ENCODE results near the gene CACNB4.
"Not testable (repeated sequence)": the region's sequence is repeated elsewhere in the genome, so short reads cannot be mapped to it uniquely, and the experiment has no call there.

The CACNB4 gene

DNA sequence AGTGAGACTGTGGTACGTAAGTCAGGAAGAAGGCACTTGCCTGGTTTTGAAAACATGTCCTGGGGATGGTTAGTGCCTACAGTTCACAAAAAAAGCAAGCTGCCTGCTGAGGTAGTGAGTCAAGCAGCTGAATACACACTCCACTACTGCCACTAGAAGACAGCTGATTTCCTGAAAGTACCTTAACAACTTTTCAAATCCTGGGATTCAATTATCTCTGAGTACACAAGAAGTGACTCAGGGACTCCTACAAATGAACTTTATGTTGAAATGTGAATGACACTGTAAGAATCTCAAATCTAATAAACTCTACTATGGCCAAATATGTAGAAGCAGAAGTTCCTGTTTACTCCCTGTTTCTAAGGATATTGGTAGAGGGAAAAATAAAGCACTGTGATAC is 212.6 kb downstream of the CACNB4 start:
- no peaks in the 10 kb centered on the region for H3K36me3 ChIP-seq (ENCODE audit: control insufficient read depth, insufficient read depth, low read length)
- no peaks in the 10 kb centered on the region for H3K27me3 ChIP-seq (ENCODE audit: control insufficient read depth, insufficient read depth, low read length)
- no peaks in the 10 kb centered on the region for H3K4me1 ChIP-seq (ENCODE audit: control insufficient read depth, insufficient read depth, low read length)
- no peak overlapping the region for H3K27ac ChIP-seq (ENCODE audit: low read length)
- no peak overlapping the region for H3K4me3 ChIP-seq (ENCODE audit: low read length)
- no peaks in the 10 kb centered on the region for H3K9me3 ChIP-seq (ENCODE audit: control insufficient read depth, insufficient read depth, low read length)
- no peak for DNase-seq (ENCODE audit: low read depth, low spot score)
- no CpG with 5 or more reads among the region's 1 CpG for WGBS (ENCODE audit: insufficient coverage, insufficient read length)

DNA sequence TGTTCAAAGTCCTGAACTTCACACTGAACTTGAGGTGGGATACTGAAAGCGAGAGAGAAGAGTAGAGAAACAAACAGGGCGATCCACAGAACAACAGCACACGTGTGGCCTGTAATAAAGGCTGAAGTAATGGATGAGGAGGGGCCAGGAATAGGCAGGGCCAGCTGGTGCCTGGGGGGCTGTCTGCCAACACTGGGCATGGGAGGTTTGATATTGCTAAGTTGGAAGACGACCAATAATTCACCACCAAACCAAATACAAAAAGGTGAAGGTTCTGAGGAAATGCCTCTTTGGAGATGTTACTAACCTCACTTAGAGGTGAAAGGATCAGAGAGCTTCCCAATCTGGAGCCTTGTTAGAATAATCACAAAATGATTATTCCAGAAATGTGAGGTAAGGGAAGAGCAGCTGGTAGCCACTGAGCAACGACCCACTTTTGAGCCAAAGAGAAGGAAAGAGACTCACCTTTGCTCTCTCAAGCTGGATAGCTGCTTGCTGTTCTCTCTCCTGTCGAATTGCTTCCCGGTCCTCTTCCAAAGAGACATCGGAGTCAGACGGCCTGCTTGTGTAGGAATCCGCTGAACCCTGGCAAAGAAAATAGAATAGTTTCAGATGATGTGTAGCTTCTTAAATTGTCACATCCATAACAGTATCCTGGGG is 215.9 kb downstream of the CACNB4 start:
- Histone ChIP-seq H3K36me3 (ENCODE audit: control insufficient read depth, insufficient read depth, low read length) (no peaks in the 10 kb centered on the region), H3K27me3 (ENCODE audit: control insufficient read depth, insufficient read depth, low read length) (no peaks in the 10 kb centered on the region), H3K27ac (ENCODE audit: low read length) (no peak overlapping the region), H3K4me1 (ENCODE audit: control insufficient read depth, insufficient read depth, low read length) (no peaks in the 10 kb centered on the region), H3K9me3 (ENCODE audit: control insufficient read depth, insufficient read depth, low read length) (no peaks in the 10 kb centered on the region), H3K4me3 (ENCODE audit: low read length) (no peak overlapping the region)
- no CpG with 5 or more reads among the region's 10 CpGs for WGBS (ENCODE audit: insufficient coverage, insufficient read length)
- no peak for DNase-seq (ENCODE audit: low read depth, low spot score)

DNA sequence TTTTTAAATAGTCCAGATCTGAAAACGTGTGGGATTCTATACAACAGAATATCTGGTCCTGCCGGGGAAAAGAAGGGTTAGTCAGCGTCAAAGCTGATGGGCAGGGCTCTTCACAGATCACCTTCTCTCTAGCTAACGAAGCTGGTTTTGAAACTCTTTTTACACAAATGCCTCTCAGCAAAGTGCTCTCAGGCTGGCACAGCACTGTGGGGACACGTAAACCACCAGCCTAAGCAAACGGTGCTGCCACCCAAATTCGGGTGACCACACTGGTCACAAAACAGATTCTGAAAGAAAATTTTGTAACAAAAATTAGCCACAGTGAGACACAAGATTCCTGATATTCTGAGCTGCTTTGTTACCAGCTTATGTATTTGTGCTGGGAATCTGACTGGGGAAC is 217.5 kb downstream of the CACNB4 start:
- WGBS (ENCODE audit: insufficient coverage, insufficient read length): no CpG with 5 or more reads among the region's 7 CpGs

DNA sequence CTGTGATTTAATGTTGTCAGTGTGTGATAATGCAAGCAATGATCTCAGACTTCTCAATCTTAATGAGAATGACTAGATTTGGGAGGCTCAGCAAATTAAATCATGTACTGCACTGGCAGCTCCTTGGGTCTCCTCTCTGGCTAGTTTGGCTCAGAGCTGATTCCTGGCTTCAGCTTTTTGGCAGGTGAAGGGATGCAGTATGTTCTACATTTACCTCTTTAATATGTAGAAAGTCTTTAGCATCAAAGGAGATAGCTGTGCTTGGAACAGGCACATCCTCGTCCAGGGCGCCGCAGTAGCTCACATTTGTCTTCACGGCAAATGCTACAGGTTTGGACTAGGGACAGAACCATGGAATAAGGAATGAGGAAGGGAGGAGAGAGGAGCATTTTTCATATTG is 218.3 kb downstream of the CACNB4 start:
- H3K27me3 ChIP-seq (ENCODE audit: control insufficient read depth, insufficient read depth, low read length): no peaks in the 10 kb centered on the region
- H3K9me3 ChIP-seq (ENCODE audit: control insufficient read depth, insufficient read depth, low read length): no peaks in the 10 kb centered on the region
- no peak overlapping the region for H3K4me3 ChIP-seq (ENCODE audit: low read length)
- H3K4me1 ChIP-seq (ENCODE audit: control insufficient read depth, insufficient read depth, low read length): no peaks in the 10 kb centered on the region
- no peaks in the 10 kb centered on the region for H3K36me3 ChIP-seq (ENCODE audit: control insufficient read depth, insufficient read depth, low read length)
- no peak overlapping the region for H3K27ac ChIP-seq (ENCODE audit: low read length)
- WGBS (ENCODE audit: insufficient coverage, insufficient read length): no CpG with 5 or more reads among the region's 4 CpGs
- DNase-seq (ENCODE audit: low read depth, low spot score): no peak

More for the DNA sequence above, 217.5 kb downstream of the CACNB4 start:
- DNase-seq (ENCODE audit: low read depth, low spot score): no peak
- Histone ChIP-seq H3K4me3 (ENCODE audit: low read length) (no peak overlapping the region), H3K36me3 (ENCODE audit: control insufficient read depth, insufficient read depth, low read length) (no peaks in the 10 kb centered on the region), H3K27ac (ENCODE audit: low read length) (no peak overlapping the region), H3K9me3 (ENCODE audit: control insufficient read depth, insufficient read depth, low read length) (no peaks in the 10 kb centered on the region), H3K4me1 (ENCODE audit: control insufficient read depth, insufficient read depth, low read length) (no peaks in the 10 kb centered on the region), H3K27me3 (ENCODE audit: control insufficient read depth, insufficient read depth, low read length) (no peaks in the 10 kb centered on the region)

DNA sequence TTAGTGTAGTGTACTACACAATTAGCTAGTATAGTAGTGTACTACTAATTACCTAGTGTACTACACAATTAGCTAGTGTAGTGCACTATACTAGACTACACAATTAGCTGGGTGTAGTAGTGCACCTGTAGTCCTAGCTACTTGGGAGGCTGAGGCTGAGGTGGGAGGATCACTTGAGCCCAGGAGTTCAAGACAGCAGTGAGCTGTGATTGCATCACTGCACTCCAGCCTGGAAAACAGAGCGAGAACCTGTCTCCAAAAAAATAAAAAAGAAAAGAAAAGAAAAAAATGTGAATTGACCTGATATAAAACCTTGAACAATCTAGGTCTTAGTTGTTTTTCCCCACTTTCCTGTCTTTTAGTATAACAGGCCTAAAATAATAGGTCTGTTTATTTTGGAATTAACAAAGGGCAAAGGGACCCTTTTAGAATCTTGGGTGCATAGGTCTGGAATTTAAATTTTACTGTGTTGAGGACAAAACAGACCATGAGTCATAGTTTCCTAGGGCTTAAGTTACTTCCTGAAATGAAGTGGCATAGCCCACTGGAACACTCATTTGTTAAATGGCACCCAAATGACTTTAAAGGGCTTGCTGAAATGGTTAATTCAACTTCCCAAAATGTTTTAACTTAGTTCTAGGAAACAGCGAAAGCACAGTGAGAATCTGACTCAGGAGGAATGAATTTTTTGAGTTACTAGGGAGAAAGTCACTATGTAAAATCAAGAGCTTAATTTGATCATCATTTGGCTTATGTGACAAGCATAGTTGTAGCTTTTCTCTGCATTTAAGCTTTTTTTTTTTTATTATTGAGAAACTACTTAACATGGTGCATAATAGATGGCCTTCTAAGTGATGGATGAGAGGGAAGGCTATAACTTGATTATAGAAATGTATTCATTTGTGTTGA is 219.9 kb downstream of the CACNB4 start:
- no peaks in the 10 kb centered on the region for H3K9me3 ChIP-seq (ENCODE audit: control insufficient read depth, insufficient read depth, low read length)
- DNase-seq (ENCODE audit: low read depth, low spot score): no peak
- no peaks in the 10 kb centered on the region for H3K36me3 ChIP-seq (ENCODE audit: control insufficient read depth, insufficient read depth, low read length)
- H3K4me1 ChIP-seq (ENCODE audit: control insufficient read depth, insufficient read depth, low read length): no peaks in the 10 kb centered on the region
- no CpG with 5 or more reads among the region's 2 CpGs for WGBS (ENCODE audit: insufficient coverage, insufficient read length)
- H3K27ac ChIP-seq (ENCODE audit: low read length): no peak overlapping the region
- no peaks in the 10 kb centered on the region for H3K27me3 ChIP-seq (ENCODE audit: control insufficient read depth, insufficient read depth, low read length)
- no peak overlapping the region for H3K4me3 ChIP-seq (ENCODE audit: low read length)

DNA sequence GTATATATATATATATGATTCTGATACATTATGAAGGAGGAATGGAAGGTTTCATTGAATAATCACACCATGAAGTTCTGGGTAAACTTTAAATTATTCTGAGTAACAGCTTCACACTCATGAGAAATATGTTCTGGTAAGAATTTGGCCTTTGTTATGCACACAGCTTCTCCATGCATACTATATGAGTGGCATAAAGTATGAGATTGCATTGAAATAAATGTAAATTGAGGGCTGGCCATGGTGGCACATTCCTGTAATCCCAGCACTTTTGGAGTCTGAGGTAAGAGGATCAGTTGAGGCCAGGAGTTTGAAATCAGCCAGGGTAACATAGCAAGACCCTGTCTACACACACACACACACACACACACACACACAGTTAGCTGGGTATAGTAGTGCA is 220.6 kb downstream of the CACNB4 start:
- DNase-seq (ENCODE audit: low read depth, low spot score): no peak
- H3K4me1 ChIP-seq (ENCODE audit: control insufficient read depth, insufficient read depth, low read length): no peaks in the 10 kb centered on the region
- no peak overlapping the region for H3K27ac ChIP-seq (ENCODE audit: low read length)
- no peak overlapping the region for H3K4me3 ChIP-seq (ENCODE audit: low read length)
- H3K36me3 ChIP-seq (ENCODE audit: control insufficient read depth, insufficient read depth, low read length): no peaks in the 10 kb centered on the region
- H3K27me3 ChIP-seq (ENCODE audit: control insufficient read depth, insufficient read depth, low read length): no peaks in the 10 kb centered on the region
- no peaks in the 10 kb centered on the region for H3K9me3 ChIP-seq (ENCODE audit: control insufficient read depth, insufficient read depth, low read length)

DNA sequence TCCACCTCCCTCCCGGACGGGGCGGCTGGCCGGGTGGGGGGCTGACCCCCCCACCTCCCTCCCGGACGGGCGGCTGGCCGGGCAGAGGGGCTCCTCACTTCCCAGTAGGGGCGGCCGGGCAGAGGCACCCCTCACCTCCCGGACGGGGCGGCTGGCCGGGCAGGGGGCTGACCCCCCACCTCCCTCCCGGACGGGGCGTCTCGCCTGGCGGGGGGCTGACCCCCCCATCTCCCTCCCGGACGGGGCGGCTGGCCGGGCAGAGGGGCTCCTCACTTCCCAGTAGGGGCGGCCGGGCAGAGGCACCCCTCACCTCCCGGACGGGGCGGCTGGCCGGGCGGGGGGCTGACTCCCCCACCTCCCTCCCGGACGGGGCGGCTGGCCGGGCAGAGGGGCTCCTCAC is 223.2 kb downstream of the CACNB4 start:
- not testable (repeated sequence) for H3K27ac ChIP-seq (ENCODE audit: low read length); H3K36me3 ChIP-seq (ENCODE audit: control insufficient read depth, insufficient read depth, low read length); H3K9me3 ChIP-seq (ENCODE audit: control insufficient read depth, insufficient read depth, low read length); H3K4me1 ChIP-seq (ENCODE audit: control insufficient read depth, insufficient read depth, low read length); H3K4me3 ChIP-seq (ENCODE audit: low read length); H3K27me3 ChIP-seq (ENCODE audit: control insufficient read depth, insufficient read depth, low read length); DNase-seq (ENCODE audit: low read depth, low spot score)
- no CpG with 5 or more reads among the region's 34 CpGs for WGBS (ENCODE audit: insufficient coverage, insufficient read length)

DNA sequence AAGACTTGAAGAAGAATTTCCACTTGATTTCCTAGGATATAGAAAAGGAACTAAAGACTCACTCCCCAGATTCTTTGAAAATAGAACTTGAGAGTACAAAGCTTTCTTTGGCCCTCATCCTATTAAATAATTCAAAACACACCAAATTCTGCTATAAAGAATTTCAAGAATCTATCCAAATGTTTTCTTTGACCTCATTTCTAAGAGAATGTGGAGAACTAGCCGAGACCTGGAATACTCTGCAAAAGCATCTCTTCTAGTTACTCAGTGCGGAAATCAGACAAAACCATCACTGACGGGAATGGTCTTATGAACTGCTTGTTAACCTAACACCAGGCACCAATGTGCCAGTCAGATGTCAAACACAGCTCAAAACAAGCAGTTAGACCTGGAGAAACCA is 226.4 kb downstream of the CACNB4 start:
- no peak overlapping the region for H3K27ac ChIP-seq (ENCODE audit: low read length)
- DNase-seq (ENCODE audit: low read depth, low spot score): no peak
- H3K4me1 ChIP-seq (ENCODE audit: control insufficient read depth, insufficient read depth, low read length): no peaks in the 10 kb centered on the region
- no peaks in the 10 kb centered on the region for H3K36me3 ChIP-seq (ENCODE audit: control insufficient read depth, insufficient read depth, low read length)
- no peak overlapping the region for H3K4me3 ChIP-seq (ENCODE audit: low read length)
- no peaks in the 10 kb centered on the region for H3K27me3 ChIP-seq (ENCODE audit: control insufficient read depth, insufficient read depth, low read length)
- WGBS (ENCODE audit: insufficient coverage, insufficient read length): no CpG with 5 or more reads among the region's 3 CpGs
- no peaks in the 10 kb centered on the region for H3K9me3 ChIP-seq (ENCODE audit: control insufficient read depth, insufficient read depth, low read length)

DNA sequence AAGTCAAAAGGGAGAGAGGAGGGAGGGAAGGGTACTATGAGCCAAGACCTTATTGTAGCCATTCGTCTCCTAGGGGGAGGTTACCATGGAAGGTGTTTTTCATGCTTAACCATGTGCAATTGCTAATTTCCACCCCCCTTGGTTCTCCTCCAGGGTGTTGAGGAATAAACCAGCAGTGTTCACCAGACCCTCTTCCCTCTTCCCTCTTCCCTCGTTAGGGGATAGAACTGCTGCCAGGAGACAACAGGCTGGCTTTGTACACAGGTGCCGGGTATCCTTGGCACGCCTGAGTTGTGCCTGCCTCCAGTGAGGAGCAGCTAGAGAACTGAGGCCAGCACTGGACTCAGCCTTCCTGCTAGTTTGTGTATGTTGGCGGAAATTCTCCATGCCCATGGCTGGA is 229.6 kb downstream of the CACNB4 start:
- no peaks in the 10 kb centered on the region for H3K36me3 ChIP-seq (ENCODE audit: control insufficient read depth, insufficient read depth, low read length)
- H3K9me3 ChIP-seq (ENCODE audit: control insufficient read depth, insufficient read depth, low read length): no peaks in the 10 kb centered on the region
- H3K27me3 ChIP-seq (ENCODE audit: control insufficient read depth, insufficient read depth, low read length): no peaks in the 10 kb centered on the region
- WGBS (ENCODE audit: insufficient coverage, insufficient read length): no CpG with 5 or more reads among the region's 5 CpGs
- H3K4me1 ChIP-seq (ENCODE audit: control insufficient read depth, insufficient read depth, low read length): no peaks in the 10 kb centered on the region
- H3K27ac ChIP-seq (ENCODE audit: low read length): no peak overlapping the region
- DNase-seq (ENCODE audit: low read depth, low spot score): no peak
- no peak overlapping the region for H3K4me3 ChIP-seq (ENCODE audit: low read length)

DNA sequence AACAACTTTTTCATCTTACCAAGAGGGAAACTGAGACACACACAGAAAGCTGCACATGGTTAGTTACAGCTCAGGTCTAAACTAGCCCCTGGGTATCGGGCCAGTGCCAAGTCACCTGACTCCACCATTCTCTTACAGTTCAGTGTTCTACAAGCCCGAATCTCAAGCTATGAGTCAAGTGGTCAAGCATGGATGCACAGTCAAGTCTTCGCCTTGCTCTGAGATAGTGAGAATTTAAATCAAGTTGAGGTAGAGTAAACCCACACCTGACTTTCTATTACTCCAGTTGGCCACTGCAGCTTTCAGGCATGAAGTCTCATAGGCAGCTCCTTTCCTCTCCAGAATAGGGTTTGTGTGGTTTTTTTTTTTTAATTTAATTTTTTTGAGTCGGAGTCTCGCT is 236.1 kb downstream of the CACNB4 start:
- Histone ChIP-seq H3K4me3 (ENCODE audit: low read length) (no peak overlapping the region), H3K27ac (ENCODE audit: low read length) (no peak overlapping the region), H3K4me1 (ENCODE audit: control insufficient read depth, insufficient read depth, low read length) (no peaks in the 10 kb centered on the region), H3K36me3 (ENCODE audit: control insufficient read depth, insufficient read depth, low read length) (no peaks in the 10 kb centered on the region), H3K27me3 (ENCODE audit: control insufficient read depth, insufficient read depth, low read length) (no peaks in the 10 kb centered on the region), H3K9me3 (ENCODE audit: control insufficient read depth, insufficient read depth, low read length) (no peaks in the 10 kb centered on the region)
- no CpG with 5 or more reads among the region's 5 CpGs for WGBS (ENCODE audit: insufficient coverage, insufficient read length)
- no peak for DNase-seq (ENCODE audit: low read depth, low spot score)

DNA sequence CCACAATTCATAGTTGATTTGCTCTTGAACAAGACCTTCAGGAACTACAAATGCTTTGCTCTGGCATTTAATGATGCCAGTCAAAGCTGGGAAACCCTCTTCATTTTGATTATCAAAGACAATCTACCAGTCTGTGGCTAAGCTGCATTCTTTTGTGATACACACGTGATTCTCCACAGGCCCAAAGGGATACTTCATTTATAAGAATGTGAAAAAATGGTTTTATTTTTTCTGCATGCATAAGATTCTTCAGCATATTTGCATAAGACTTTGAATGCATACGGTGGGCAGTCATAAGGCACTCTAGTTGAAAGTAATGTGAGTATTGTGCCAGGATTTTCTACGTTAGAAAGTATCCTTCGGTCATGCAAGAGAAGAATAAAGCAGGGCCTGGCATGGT is 237.7 kb downstream of the CACNB4 start:
- Histone ChIP-seq H3K9me3 (ENCODE audit: control insufficient read depth, insufficient read depth, low read length) (no peaks in the 10 kb centered on the region), H3K4me1 (ENCODE audit: control insufficient read depth, insufficient read depth, low read length) (no peaks in the 10 kb centered on the region), H3K27me3 (ENCODE audit: control insufficient read depth, insufficient read depth, low read length) (no peaks in the 10 kb centered on the region), H3K4me3 (ENCODE audit: low read length) (no peak overlapping the region), H3K36me3 (ENCODE audit: control insufficient read depth, insufficient read depth, low read length) (no peaks in the 10 kb centered on the region), H3K27ac (ENCODE audit: low read length) (no peak overlapping the region)
- no CpG with 5 or more reads among the region's 4 CpGs for WGBS (ENCODE audit: insufficient coverage, insufficient read length)
- no peak for DNase-seq (ENCODE audit: low read depth, low spot score)

Data from iPS DF 6.9 (cell line).